Breast epithelium (tissue), 3 donors: Measurements from ENCODE around the gene SELE.

Experiments
- POLR2AphosphoS5 ChIP-seq, 3 donors: sonication (generic); formaldehyde crosslinking; IDR thresholded peaks; one replicate each; pipeline ENCODE4 v1.6.1; 2017; ENCODE audit warnings: antibody characterized with exemption in 3 of 3
- TF ChIP-seq, protein P1 (sequence below), 3 donors: fragments of 450-650 bp; IDR thresholded peaks; one replicate each; pipeline ENCODE4 v1.5.1; 2016 to 2017; ENCODE audit warnings: antibody characterized with exemption in 3 of 3, mild to moderate bottlenecking in 3 of 3, moderate library complexity in 3 of 3

DNA sequence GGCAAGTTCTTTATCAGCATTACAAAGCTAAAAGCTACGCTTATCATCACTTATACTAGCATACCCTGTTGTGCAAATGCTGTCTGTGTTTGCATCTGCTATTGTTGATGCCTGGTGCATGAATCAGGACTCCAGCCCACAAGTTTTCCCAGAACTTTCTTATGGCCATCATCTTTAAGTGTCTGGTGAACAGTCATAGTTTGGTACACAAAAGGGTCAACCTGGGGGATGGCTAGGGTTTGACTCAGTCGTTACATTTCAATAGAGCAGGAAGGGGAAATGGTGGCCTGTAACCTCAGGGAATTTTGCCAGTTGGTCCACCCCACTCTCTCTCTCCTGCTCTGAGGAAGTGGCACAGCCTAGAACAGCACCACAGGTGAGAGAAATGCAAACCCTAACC is 57.9 kb downstream of the SELE start:
- TF ChIP-seq, protein P1, sequence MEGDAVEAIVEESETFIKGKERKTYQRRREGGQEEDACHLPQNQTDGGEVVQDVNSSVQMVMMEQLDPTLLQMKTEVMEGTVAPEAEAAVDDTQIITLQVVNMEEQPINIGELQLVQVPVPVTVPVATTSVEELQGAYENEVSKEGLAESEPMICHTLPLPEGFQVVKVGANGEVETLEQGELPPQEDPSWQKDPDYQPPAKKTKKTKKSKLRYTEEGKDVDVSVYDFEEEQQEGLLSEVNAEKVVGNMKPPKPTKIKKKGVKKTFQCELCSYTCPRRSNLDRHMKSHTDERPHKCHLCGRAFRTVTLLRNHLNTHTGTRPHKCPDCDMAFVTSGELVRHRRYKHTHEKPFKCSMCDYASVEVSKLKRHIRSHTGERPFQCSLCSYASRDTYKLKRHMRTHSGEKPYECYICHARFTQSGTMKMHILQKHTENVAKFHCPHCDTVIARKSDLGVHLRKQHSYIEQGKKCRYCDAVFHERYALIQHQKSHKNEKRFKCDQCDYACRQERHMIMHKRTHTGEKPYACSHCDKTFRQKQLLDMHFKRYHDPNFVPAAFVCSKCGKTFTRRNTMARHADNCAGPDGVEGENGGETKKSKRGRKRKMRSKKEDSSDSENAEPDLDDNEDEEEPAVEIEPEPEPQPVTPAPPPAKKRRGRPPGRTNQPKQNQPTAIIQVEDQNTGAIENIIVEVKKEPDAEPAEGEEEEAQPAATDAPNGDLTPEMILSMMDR (IDR thresholded peaks at IDR 0.05) = no peak
- TF ChIP-seq POLR2AphosphoS5 (IDR thresholded peaks at IDR 0.05) = no peak
